Upper lobe of left lung (tissue), 4 donors: ENCODE data around the gene CXCL14.

ENCODE experiments used
- CTCF ChIP-seq, 6 experiments: fragments of 450-650 bp in 4 of 6; fragments of 200-600 bp in 2 of 6; sonication (generic) in 2 of 6; IDR thresholded peaks; one replicate each; pipeline ENCODE4 v1.5.1; 2016 to 2019; ENCODE audit warnings: antibody characterized with exemption in 6 of 6
- EP300 ChIP-seq, 4 donors: sonication (generic); formaldehyde crosslinking; IDR thresholded peaks; one replicate each; pipeline ENCODE4 v1.5.1; 2017; ENCODE audit warnings: antibody characterized with exemption in 4 of 4, control low read depth in 2 of 4
- POLR2A ChIP-seq, 4 donors: fragments of 450-650 bp; IDR thresholded peaks; one replicate each; pipeline ENCODE4 v1.5.1; 2016 to 2017; ENCODE audit warnings: antibody characterized with exemption in 4 of 4, mild to moderate bottlenecking in 2 of 4

GRCh38 chr5:135526924-135527323 lies 51.9 kb downstream of the CXCL14 start:
- TF ChIP-seq CTCF (IDR thresholded peaks at IDR 0.05) (no peak), POLR2A (IDR thresholded peaks at IDR 0.05) (no peak), EP300 (IDR thresholded peaks at IDR 0.05) (no peak)
